ENCODE results near the gene EBP. TPM values are rescaled to one million over a fixed set of nuclear protein-coding genes. Genes with fewer than 3 reads are reported as not detected.
A peak's percentile ranks its signal among the peaks of the same experiment; 100 is the strongest.

EBP gene
- total and polyA plus RNA-seq, 2 donors (not counting 3 experiments of a cell fraction or from before 2014, with no cell fraction given): 102 to 183 TPM

- H3K9me1 ChIP-seq (replicated peaks; ENCODE audit: control insufficient read depth, extremely low read depth, insufficient read depth, low read length): no peaks in the 10 kb centered on the region
- ChIA-PET POLR2A (no interaction called here), CTCF (no interaction called here)
- H3K79me2 ChIP-seq (ENCODE audit: control insufficient read depth, insufficient read depth, low read length): no peaks in the 10 kb centered on the region
- H4K20me1 ChIP-seq (replicated peaks; ENCODE audit: control insufficient read depth, extremely low read depth, insufficient read depth, low read length): no peaks in the 10 kb centered on the region
- BruUV-seq (replicated peaks): TSS peak; percentile 28
- H2AFZ ChIP-seq (ENCODE audit: low read depth, low read length): peak overlapping the region; percentile 61
- H3K9ac ChIP-seq (replicated peaks; ENCODE audit: extremely low read depth, insufficient read depth, low read length): no peak overlapping the region
- H3K4me1 ChIP-seq (ENCODE audit: control insufficient read depth, extremely low read depth, insufficient read depth, low read length): no peaks in the 10 kb centered on the region
- no peak for DNase-seq (ENCODE audit: low read depth, low spot score)
- no peak overlapping the region for H3K27ac ChIP-seq (ENCODE audit: insufficient read depth, low read depth, low read length)
- no peaks in the 10 kb centered on the region for H3K27me3 ChIP-seq (ENCODE audit: control insufficient read depth in 2 of 2, insufficient read depth in 2 of 2, low read length in 2 of 2)
- TF ChIP-seq EZH2 (IDR thresholded peaks at IDR 0.05; ENCODE audit: borderline replicate concordance, low read depth, low read length, severe bottlenecking): no peak
- TF ChIP-seq GATA2 (IDR thresholded peaks at IDR 0.05; ENCODE audit: insufficient read depth, insufficient read length, low read depth, low read length): no peak
- TF ChIP-seq POLR2A (IDR thresholded peaks at IDR 0.05; ENCODE audit: low read depth, low read length): no peak
- no peak for TF ChIP-seq JUN (IDR thresholded peaks at IDR 0.05; ENCODE audit: borderline replicate concordance, insufficient read depth, insufficient read length, low read depth)
- TF ChIP-seq MYC (IDR thresholded peaks at IDR 0.05; ENCODE audit: low read depth, low read length): no peak
- TF ChIP-seq, protein P1, sequence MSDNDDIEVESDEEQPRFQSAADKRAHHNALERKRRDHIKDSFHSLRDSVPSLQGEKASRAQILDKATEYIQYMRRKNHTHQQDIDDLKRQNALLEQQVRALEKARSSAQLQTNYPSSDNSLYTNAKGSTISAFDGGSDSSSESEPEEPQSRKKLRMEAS (IDR thresholded peaks at IDR 0.05; ENCODE audit: insufficient read depth, insufficient read length): no peak
- no peak for TF ChIP-seq CTCF (IDR thresholded peaks at IDR 0.05; ENCODE audit: extremely low read depth in 1 of 2, insufficient read depth in 1 of 2, low read depth in 1 of 2, low read length in 2 of 2)
- no peak for TF ChIP-seq POLR2AphosphoS5 (IDR thresholded peaks at IDR 0.05; ENCODE audit: insufficient read depth, low read depth, low read length)
- no peak for TF ChIP-seq FOS (IDR thresholded peaks at IDR 0.05; ENCODE audit: borderline replicate concordance, insufficient read depth, low read length)
- H3K4me2 ChIP-seq (ENCODE audit: insufficient read depth, low read length): peak overlapping the region; percentile 3
- no peaks in the 10 kb centered on the region for H3K9me3 ChIP-seq (replicated peaks; ENCODE audit: control insufficient read depth, insufficient read depth, low read length)
- no peak for FAIRE-seq
- peak overlapping the region in 1 of 3 experiments; percentile 83 for H3K4me3 ChIP-seq (replicated peaks in 1 of 3; ENCODE audit: insufficient read depth in 1 of 3, low read depth in 1 of 3, low read length in 3 of 3)
- intact Hi-C loops (cut with micrococcal nuclease) (no loop called here), dilution Hi-C loops (cut with MboI; ENCODE audit: extremely low pct_ligation_motif_present, low sequenced_read_pairs) (no loop called here)
- peaks cover 0 to 2% of the 10 kb centered on the region in 2 experiments for H3K36me3 ChIP-seq (ENCODE audit: control insufficient read depth in 2 of 2, extremely low read depth in 1 of 2, insufficient read depth in 2 of 2, low read length in 2 of 2)
Observed at GRCh38 chrX:48509619-48510018, 12.0 kb upstream of the EBP start.
